ENCODE measurements around the gene CRLF2.
"Not testable (repeated sequence)": the region's sequence is repeated elsewhere in the genome, so short reads cannot be mapped to it uniquely, and the experiment has no call there.

Gene CRLF2

DNA sequence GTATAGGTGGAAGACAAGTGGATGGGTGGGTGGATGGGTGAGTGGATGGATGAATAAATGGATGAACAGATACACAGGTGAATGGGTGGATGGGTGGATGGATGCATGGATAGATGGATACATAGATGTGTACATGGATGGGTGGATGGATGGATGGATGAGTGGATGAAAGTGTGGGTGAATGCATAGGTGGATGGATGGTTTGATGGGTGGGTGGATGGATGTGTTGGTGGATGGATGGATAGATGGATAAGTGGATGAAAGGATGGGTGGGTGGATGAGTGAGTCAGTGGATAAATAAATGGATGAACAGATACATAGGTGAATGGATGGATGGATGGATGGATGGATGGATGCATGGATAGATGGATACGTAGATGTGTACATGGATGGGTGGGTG, 1.6 kb downstream of the CRLF2 start:
- DNase-seq, result no peak

- DNase-seq, result no peak
Observed at GRCh38 chrX:1207496-1208025, 4.9 kb downstream of the CRLF2 start.

DNA sequence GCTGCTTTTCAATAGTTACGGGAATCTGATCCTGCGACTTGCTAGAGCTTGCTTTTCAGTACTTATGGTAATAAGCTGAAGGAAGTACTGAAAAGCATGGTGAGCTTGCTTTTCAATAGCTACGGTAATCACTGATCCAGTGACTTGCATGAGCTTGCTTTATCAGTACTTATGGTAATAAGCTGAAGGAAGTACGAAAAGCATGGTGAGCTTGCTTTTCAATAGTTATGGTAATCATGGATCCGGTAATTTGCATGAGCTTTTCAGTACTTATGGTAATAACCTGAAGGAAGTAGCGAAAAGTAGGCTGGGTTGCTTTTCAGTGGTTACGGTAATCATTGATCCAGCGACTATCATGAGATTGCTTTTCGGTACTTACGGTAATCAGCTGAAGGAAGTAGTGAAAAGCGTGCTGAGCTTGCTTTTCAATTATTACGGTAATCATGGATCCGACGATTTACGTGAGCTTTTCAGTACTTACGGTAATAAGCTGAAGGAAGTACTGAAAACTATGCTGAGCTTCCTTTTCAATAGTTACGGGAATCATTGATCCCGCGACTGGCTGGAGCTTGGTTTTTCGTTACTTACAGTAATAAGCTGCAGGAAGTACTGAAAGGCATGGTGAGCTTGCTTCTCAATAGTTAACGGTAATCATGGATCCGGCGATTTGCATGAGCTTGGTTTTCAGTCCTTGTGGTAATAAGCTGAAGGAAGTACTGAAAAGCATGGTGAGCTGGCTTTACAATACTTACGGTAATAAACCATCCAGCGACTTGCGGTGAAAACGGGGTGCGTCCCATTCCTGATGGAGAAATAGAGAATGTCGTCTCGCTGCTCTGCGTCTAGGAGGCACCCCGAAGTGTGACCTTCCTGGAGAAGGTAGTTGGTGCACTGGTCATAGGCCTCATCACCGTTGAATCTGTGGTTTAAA, 6.5 kb downstream of the CRLF2 start:
- DNase-seq, result no peak

DNA sequence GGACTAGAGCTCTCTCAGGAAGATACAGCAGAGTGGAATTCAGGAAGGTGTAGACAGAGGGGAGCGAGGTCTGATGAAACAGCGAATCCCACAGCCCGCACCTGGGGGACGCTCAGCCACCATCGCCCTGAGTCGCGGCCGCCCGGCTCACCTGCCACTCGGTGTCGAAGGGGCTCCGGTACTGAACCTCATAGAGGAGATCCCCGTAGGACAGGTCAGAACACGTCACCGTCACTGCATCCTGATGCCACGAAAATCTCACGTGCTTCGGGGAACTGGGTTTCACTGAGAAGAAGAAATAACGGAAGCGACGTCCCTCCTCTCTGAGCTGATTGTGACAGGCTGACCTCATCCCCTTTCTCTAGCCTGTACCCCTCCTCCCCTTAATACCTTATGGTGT, 10.2 kb downstream of the CRLF2 start:
- no peak for DNase-seq

- no peak for DNase-seq
Observed at GRCh38 chrX:1196436-1196835, 16.0 kb downstream of the CRLF2 start.

- DNase-seq, result not testable (repeated sequence)
Observed at GRCh38 chrX:1192196-1192595, 20.3 kb downstream of the CRLF2 start.

GRCh38 chrX:1190596-1191145, 21.8 kb downstream of the CRLF2 start:
- no peak for DNase-seq

- no peak for DNase-seq
Observed at GRCh38 chrX:1185561-1185960, 26.9 kb downstream of the CRLF2 start.

DNA sequence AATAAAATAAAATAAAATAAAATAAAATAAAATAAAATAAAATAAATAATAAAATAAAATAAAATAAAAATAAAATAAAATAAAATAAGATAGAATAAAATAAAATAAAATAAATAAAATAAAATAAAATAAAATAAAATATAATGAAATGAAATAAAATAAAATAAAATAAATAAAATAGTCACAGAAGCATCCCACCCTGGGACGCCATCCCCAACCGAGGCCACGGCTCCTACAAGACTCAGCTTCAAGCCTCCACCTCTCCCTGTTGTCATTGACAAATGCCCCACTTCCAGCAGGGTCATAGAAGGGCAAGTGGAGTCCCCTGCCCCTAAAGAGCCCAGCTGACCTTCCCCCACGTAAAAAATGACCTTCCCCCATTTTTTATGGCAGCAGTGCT, 30.2 kb downstream of the CRLF2 start:
- no peak for DNase-seq

DNA sequence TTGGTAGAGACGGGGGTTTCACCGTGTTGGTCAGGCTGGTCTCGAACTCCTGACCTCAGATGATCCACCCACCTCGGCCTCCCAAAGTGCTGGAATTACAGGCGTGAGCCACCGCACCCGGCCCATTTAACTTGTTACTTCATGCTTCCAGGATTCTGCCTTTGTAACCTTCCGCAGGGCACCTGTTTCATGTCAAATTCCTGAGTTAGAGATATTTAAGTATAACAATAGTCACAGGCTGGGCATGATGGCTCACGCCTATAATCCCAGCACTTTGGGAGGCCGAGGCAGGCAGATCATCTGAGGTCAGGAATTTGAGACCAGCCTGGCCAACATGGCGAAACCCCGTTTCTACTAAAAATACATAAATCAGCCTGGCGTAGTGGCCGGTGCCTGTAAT, 30.8 kb downstream of the CRLF2 start:
- not testable (repeated sequence) for DNase-seq

- no peak for DNase-seq
Observed at GRCh38 chrX:1181170-1181569, 31.3 kb downstream of the CRLF2 start.

GRCh38 chrX:1178580-1179057, 33.8 kb downstream of the CRLF2 start:
- no peak for DNase-seq

GRCh38 chrX:1176531-1177320, 35.7 kb downstream of the CRLF2 start:
- DNase-seq, result not testable (repeated sequence)

- DNase-seq, result not testable (repeated sequence)
Observed at GRCh38 chrX:1174609-1175545, 37.6 kb downstream of the CRLF2 start.

DNA sequence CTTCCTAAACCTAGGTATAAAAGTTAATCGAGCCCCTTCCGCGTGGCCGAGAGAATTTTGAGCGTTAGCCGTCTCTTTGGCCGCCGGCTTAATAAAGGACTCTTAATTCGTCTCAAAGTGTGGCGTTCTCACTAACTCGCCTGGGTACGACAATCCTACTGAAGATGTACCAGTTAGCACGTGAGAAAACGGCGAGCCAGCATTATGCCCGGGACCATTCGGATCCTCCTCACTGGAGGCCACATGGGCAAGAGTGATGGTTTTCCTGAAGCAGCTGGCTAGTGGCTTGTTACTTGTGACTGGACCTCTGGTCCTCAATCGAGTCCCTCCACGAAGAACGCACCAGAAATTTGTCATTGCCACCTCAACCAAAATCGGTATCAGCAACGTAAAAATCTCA, 39.0 kb downstream of the CRLF2 start:
- DNase-seq, result not testable (repeated sequence)

GRCh38 chrX:1172496-1172895, 40.0 kb downstream of the CRLF2 start:
- no peak for DNase-seq

DNA sequence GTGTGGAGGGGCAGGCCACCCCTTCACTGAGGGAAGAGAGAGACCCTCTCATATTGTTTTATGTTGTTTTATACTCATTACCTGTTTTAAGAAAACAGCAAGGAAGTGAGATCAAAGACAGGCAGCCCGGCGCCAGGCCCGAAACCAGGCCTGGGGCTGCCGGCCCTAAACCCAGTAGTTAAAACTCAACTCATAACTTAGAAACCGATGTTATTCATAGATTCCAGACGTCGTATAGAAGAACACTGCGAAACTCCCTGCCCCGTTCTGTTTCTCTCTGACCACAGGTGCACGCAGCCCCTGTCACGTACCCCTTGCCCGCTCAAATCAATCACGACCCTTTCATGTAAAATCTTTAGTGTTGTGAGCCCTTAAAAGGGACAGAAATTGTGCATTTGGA, 40.5 kb downstream of the CRLF2 start:
- DNase-seq, result not testable (repeated sequence)

DNA sequence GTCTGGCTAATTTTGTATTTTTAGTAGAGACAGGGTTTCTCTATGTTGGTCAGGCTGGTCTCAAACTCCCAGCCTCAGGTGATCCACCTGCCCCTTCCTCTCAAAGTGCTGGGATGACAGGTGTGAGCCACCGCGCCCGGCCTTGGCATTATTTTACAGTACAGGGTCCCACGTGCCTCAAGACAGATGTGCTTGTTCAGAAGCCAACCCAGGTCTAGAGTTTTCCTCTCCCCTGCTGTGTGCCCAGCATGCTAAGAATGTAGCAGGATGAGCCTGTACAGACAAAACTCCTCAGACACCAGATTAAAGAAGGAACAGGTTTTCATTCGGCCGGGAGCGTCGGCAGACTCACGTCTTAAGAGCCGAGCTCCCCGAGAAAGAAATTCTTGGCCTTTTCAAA, 42.2 kb downstream of the CRLF2 start:
- DNase-seq, result no peak

- no peak for DNase-seq
Observed at GRCh38 chrX:1169189-1169588, 43.3 kb downstream of the CRLF2 start.

DNA sequence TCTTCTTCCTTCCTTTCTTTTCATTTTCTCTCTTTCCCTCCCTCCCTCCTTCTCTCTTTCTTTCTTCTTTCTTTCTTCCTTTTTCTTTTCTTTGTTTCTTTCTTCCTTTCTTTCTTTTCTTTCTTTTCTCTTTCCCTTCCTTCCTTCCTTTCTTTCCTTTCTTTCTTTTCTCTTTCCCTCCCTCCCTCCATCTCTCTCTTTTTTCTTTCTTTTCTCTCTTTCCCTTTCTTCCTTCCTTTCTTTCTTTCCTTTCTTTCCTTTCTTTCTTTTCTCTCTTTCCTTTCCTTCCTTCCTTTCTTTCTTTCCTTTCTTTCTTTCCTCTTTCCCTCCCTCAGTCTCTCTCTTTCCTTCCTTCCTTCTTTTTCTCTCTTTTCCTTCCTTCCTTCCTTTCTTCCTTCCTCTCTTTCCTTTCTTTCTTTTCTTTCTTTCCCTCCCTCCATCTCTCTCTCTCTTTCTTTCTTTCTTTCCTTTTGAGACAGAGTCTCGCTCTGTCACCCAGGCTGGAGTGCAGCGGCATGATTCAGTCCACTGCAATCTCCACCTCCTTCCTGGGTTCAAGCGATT, 44.4 kb downstream of the CRLF2 start:
- DNase-seq, result no peak

GRCh38 chrX:1167466-1167865, 45.0 kb downstream of the CRLF2 start:
- no peak for DNase-seq
